ENCODE data around the gene GJA4.

DNA sequence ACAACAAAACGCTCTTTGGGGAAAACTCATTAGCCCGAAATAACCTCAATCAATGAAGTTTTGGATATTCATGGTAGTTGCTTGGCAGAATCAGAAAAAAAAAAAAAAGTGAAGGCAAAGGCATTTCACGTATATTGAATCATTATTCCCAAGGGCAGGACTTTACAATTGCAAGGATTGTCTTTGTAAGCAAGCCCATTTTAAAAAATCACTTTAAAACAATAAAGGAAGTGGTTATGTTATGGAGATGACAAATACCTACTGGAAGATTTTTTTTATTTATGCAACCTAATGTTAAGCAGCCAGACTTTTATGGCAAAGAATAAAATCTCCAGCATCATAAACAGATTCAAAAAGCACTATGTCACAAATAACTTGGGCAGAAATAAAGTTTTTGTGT lies 23.9 kb upstream of the GJA4 start:
- TF ChIP-seq, protein P1, sequence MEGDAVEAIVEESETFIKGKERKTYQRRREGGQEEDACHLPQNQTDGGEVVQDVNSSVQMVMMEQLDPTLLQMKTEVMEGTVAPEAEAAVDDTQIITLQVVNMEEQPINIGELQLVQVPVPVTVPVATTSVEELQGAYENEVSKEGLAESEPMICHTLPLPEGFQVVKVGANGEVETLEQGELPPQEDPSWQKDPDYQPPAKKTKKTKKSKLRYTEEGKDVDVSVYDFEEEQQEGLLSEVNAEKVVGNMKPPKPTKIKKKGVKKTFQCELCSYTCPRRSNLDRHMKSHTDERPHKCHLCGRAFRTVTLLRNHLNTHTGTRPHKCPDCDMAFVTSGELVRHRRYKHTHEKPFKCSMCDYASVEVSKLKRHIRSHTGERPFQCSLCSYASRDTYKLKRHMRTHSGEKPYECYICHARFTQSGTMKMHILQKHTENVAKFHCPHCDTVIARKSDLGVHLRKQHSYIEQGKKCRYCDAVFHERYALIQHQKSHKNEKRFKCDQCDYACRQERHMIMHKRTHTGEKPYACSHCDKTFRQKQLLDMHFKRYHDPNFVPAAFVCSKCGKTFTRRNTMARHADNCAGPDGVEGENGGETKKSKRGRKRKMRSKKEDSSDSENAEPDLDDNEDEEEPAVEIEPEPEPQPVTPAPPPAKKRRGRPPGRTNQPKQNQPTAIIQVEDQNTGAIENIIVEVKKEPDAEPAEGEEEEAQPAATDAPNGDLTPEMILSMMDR (IDR thresholded peaks at IDR 0.05): no peak
- TF ChIP-seq POLR2A (IDR thresholded peaks at IDR 0.05): no peak
